Measurements from ENCODE around the gene DNAI1.

GRCh38 chr9:34503406-34503805, 44.8 kb downstream of the DNAI1 start:
- TF ChIP-seq CTCF (IDR thresholded peaks at IDR 0.05) (no peak), POLR2A (IDR thresholded peaks at IDR 0.05) (no peak), EP300 (IDR thresholded peaks at IDR 0.05) (no peak)

Measured in tibial nerve (tissue), 4 donors.